Ectodermal cell (in vitro differentiated cells): ENCODE measurements around the gene MYLIP. TPM values are rescaled to one million over a fixed set of nuclear protein-coding genes. Genes with fewer than 3 reads are reported as not detected.
A peak's percentile ranks its signal among the peaks of the same experiment; 100 is the strongest.

Experiments used
- H3K27ac ChIP-seq: 2 replicates; pipeline ENCODE4 v1.7.0; 2013; ENCODE audit warnings: mild to moderate bottlenecking, low read depth, low read length; ENCODE audit not compliant: insufficient read depth, poor library complexity, severe bottlenecking
- H3K27me3 ChIP-seq: 2 replicates; pipeline ENCODE4 v1.7.0; 2013; ENCODE audit warnings: mild to moderate bottlenecking, low read length; ENCODE audit not compliant: insufficient read depth, control insufficient read depth, poor library complexity, severe bottlenecking
- H3K36me3 ChIP-seq: one replicate; pipeline ENCODE4 v1.7.0; 2013; ENCODE audit warnings: low read length; ENCODE audit not compliant: control insufficient read depth, insufficient read depth
- H3K4me1 ChIP-seq: one replicate; pipeline ENCODE4 v1.7.0; 2013; ENCODE audit warnings: low read length; ENCODE audit not compliant: control insufficient read depth, insufficient read depth
- H3K4me3 ChIP-seq: 2 replicates; pipeline ENCODE4 v1.7.0; 2013; ENCODE audit warnings: low read depth, low read length, control low read depth; ENCODE audit not compliant: insufficient read depth
- H3K9me3 ChIP-seq: 2 replicates; pipeline ENCODE4 v1.7.0; 2013; ENCODE audit warnings: mild to moderate bottlenecking, low read length, moderate library complexity; ENCODE audit not compliant: control insufficient read depth
- WGBS, 2 experiments: methylation state at CpG; one replicate each; pipeline ENCODE4 v1.1.7; 2013; ENCODE audit warnings: missing lambda C conversion rate in 2 of 2; 5-methylcytosine and 5-hydroxymethylcytosine counted together
- polyA plus RNA-seq, 4 experiments: library from polyadenylated mRNA; stranded (reverse); fragments of 50-300 nt; gene quantifications; one replicate each; pipeline ENCODE4 v1.2.3, GENCODE V29; 2013

MYLIP gene
- 7.0 TPM for polyA plus RNA-seq (2013, experiment 1 of 4)
- 6.4 TPM for polyA plus RNA-seq (2013, experiment 2 of 4)
- 5.6 TPM for polyA plus RNA-seq (2013, experiment 3 of 4)
- 5.9 TPM for polyA plus RNA-seq (2013, experiment 4 of 4)

GRCh38 chr6:16128759-16129622, at the start of gene MYLIP:
MYLIP (plus strand) TSS chr6:16129086; CDS start chr6:16129323, 237 bp downstream.
- H3K27me3 ChIP-seq = peaks cover 16% of the 10 kb centered on the region
- WGBS, 2 experiments = 0 to 1% methylated on average over 95 of the region's 95 CpGs
- peaks cover 5% of the 10 kb centered on the region for H3K4me1 ChIP-seq
- no peak within 1 kb of the TSS for H3K27ac ChIP-seq
- H3K36me3 ChIP-seq = no peaks in the 10 kb centered on the region
- peak within 1 kb of the TSS; percentile 86 for H3K4me3 ChIP-seq
- H3K9me3 ChIP-seq = no peaks in the 10 kb centered on the region

GRCh38 chr6:16079354-16079753, 49.5 kb upstream of the MYLIP start:
- H3K4me3 ChIP-seq = no peak overlapping the region
- H3K27me3 ChIP-seq = no peaks in the 10 kb centered on the region
- H3K4me1 ChIP-seq = no peaks in the 10 kb centered on the region
- H3K27ac ChIP-seq = no peak overlapping the region
- H3K36me3 ChIP-seq = no peaks in the 10 kb centered on the region
- 0% methylated on average over 1 of the region's 1 CpG for WGBS, 2 experiments
- H3K9me3 ChIP-seq = no peaks in the 10 kb centered on the region

GRCh38 chr6:16080204-16080603, 48.7 kb upstream of the MYLIP start:
- Histone ChIP-seq H3K9me3 (no peaks in the 10 kb centered on the region), H3K27ac (no peak overlapping the region)
- 73 to 95% methylated on average over 1 of the region's 1 CpG for WGBS, 2 experiments

GRCh38 chr6:16081326-16081725, 47.6 kb upstream of the MYLIP start:
- WGBS, 2 experiments = 96% methylated on average over 4 of the region's 4 CpGs
- no peaks in the 10 kb centered on the region for H3K9me3 ChIP-seq
- no peak overlapping the region for H3K4me3 ChIP-seq
- no peaks in the 10 kb centered on the region for H3K27me3 ChIP-seq
- no peaks in the 10 kb centered on the region for H3K4me1 ChIP-seq
- H3K27ac ChIP-seq = no peak overlapping the region
- H3K36me3 ChIP-seq = no peaks in the 10 kb centered on the region

More at GRCh38 chr6:16080204-16080603, 48.7 kb upstream of the MYLIP start:
- H3K4me3 ChIP-seq = no peak overlapping the region
- no peaks in the 10 kb centered on the region for H3K27me3 ChIP-seq
- H3K36me3 ChIP-seq = no peaks in the 10 kb centered on the region
- H3K4me1 ChIP-seq = no peaks in the 10 kb centered on the region

- H3K9me3 ChIP-seq = no peaks in the 10 kb centered on the region
- no peaks in the 10 kb centered on the region for H3K27me3 ChIP-seq
- no peaks in the 10 kb centered on the region for H3K36me3 ChIP-seq
- WGBS, 2 experiments = 89 to 100% methylated on average over 1 of the region's 1 CpG
- H3K4me1 ChIP-seq = no peaks in the 10 kb centered on the region
- no peak overlapping the region for H3K27ac ChIP-seq
- no peak overlapping the region for H3K4me3 ChIP-seq
These were observed 46.5 kb upstream of the MYLIP start for GRCh38 chr6:16082361-16082760.

GRCh38 chr6:16086965-16087364, 41.9 kb upstream of the MYLIP start:
- H3K9me3 ChIP-seq = no peaks in the 10 kb centered on the region
- no peaks in the 10 kb centered on the region for H3K36me3 ChIP-seq
- H3K4me3 ChIP-seq = no peak overlapping the region
- H3K4me1 ChIP-seq = no peaks in the 10 kb centered on the region
- no peaks in the 10 kb centered on the region for H3K27me3 ChIP-seq
- H3K27ac ChIP-seq = no peak overlapping the region
- WGBS, 2 experiments = 70 to 71% methylated on average over 4 of the region's 4 CpGs

- no peaks in the 10 kb centered on the region for H3K27me3 ChIP-seq
- H3K27ac ChIP-seq = no peak overlapping the region
- no peaks in the 10 kb centered on the region for H3K4me1 ChIP-seq
- no peaks in the 10 kb centered on the region for H3K36me3 ChIP-seq
- no peak overlapping the region for H3K4me3 ChIP-seq
- 91 to 96% methylated on average over 3 of the region's 3 CpGs for WGBS, 2 experiments
- H3K9me3 ChIP-seq = no peaks in the 10 kb centered on the region
These were observed 41.5 kb upstream of the MYLIP start for GRCh38 chr6:16087386-16087785.

- no peak overlapping the region for H3K4me3 ChIP-seq
- WGBS, 2 experiments = 96 to 98% methylated on average over 3 of the region's 3 CpGs
- H3K9me3 ChIP-seq = no peaks in the 10 kb centered on the region
- no peak overlapping the region for H3K27ac ChIP-seq
- no peaks in the 10 kb centered on the region for H3K27me3 ChIP-seq
- no peaks in the 10 kb centered on the region for H3K36me3 ChIP-seq
- H3K4me1 ChIP-seq = no peaks in the 10 kb centered on the region
These were observed 40.5 kb upstream of the MYLIP start for GRCh38 chr6:16088409-16088808.

GRCh38 chr6:16089232-16090062, 39.4 kb upstream of the MYLIP start:
- H3K27ac ChIP-seq = no peak overlapping the region
- H3K4me3 ChIP-seq = no peak overlapping the region
- WGBS, 2 experiments = 74 to 76% methylated on average over 6 of the region's 6 CpGs
- no peaks in the 10 kb centered on the region for H3K9me3 ChIP-seq
- no peaks in the 10 kb centered on the region for H3K4me1 ChIP-seq
- no peaks in the 10 kb centered on the region for H3K27me3 ChIP-seq
- H3K36me3 ChIP-seq = no peaks in the 10 kb centered on the region

- Histone ChIP-seq H3K4me3 (no peak overlapping the region), H3K4me1 (no peaks in the 10 kb centered on the region), H3K36me3 (no peaks in the 10 kb centered on the region), H3K27me3 (no peaks in the 10 kb centered on the region), H3K9me3 (no peaks in the 10 kb centered on the region), H3K27ac (no peak overlapping the region)
- 92 to 97% methylated on average over 1 of the region's 1 CpG for WGBS, 2 experiments
These were observed 38.4 kb upstream of the MYLIP start for GRCh38 chr6:16090452-16090851.
